Measurements from ENCODE around the gene POMGNT2.
"Not testable (repeated sequence)": the region's sequence is repeated elsewhere in the genome, so short reads cannot be mapped to it uniquely, and the experiment has no call there.

The POMGNT2 gene

GRCh38 chr3:43055806-43056770 is 49.8 kb downstream of the POMGNT2 start:
- Histone ChIP-seq H3K27me3 (ENCODE audit: insufficient read depth, low read length) (no peaks in the 10 kb centered on the region), H3K9me3 (ENCODE audit: insufficient read depth, low read depth, low read length) (0 out of 2 replicates have a peak, but pooled peaks cover 3% of the 10 kb centered on the region), H3K36me3 (ENCODE audit: insufficient read depth, low read length) (no peaks in the 10 kb centered on the region), H3K27ac (ENCODE audit: low read depth, low read length) (no peak overlapping the region), H3K4me1 (ENCODE audit: insufficient read depth, low read length) (no peaks in the 10 kb centered on the region), H3K4me3 (ENCODE audit: low read length) (no peak overlapping the region), H3K9ac (ENCODE audit: low read depth, low read length) (no peak overlapping the region)
- 93% methylated on average over 15 of the region's 15 CpGs for WGBS

- Histone ChIP-seq H3K27ac (ENCODE audit: low read depth, low read length) (no peak overlapping the region), H3K27me3 (ENCODE audit: insufficient read depth, low read length) (no peaks in the 10 kb centered on the region), H3K9me3 (ENCODE audit: insufficient read depth, low read depth, low read length) (0 out of 2 replicates have a peak, but pooled peaks cover 5% of the 10 kb centered on the region), H3K9ac (ENCODE audit: low read depth, low read length) (no peak overlapping the region), H3K36me3 (ENCODE audit: insufficient read depth, low read length) (no peaks in the 10 kb centered on the region), H3K4me1 (ENCODE audit: insufficient read depth, low read length) (no peaks in the 10 kb centered on the region), H3K4me3 (ENCODE audit: low read length) (no peak overlapping the region)
- 96% methylated on average over 7 of the region's 7 CpGs for WGBS
Measured at GRCh38 chr3:43055393-43055792, 50.5 kb downstream of the POMGNT2 start.

- Histone ChIP-seq H3K9ac (ENCODE audit: low read depth, low read length) (no peak overlapping the region), H3K27ac (ENCODE audit: low read depth, low read length) (no peak overlapping the region), H3K36me3 (ENCODE audit: insufficient read depth, low read length) (no peaks in the 10 kb centered on the region), H3K4me3 (ENCODE audit: low read length) (no peak overlapping the region), H3K27me3 (ENCODE audit: insufficient read depth, low read length) (no peaks in the 10 kb centered on the region), H3K9me3 (ENCODE audit: insufficient read depth, low read depth, low read length) (0 out of 2 replicates have a peak, but pooled peaks cover 4% of the 10 kb centered on the region), H3K4me1 (ENCODE audit: insufficient read depth, low read length) (no peaks in the 10 kb centered on the region)
- 95% methylated on average over 5 of the region's 5 CpGs for WGBS
Measured at GRCh38 chr3:43054754-43055153, 51.1 kb downstream of the POMGNT2 start.

GRCh38 chr3:43053291-43053690 is 52.6 kb downstream of the POMGNT2 start:
- Histone ChIP-seq H3K36me3 (ENCODE audit: insufficient read depth, low read length) (no peaks in the 10 kb centered on the region), H3K4me1 (ENCODE audit: insufficient read depth, low read length) (no peaks in the 10 kb centered on the region), H3K27me3 (ENCODE audit: insufficient read depth, low read length) (no peaks in the 10 kb centered on the region), H3K4me3 (ENCODE audit: low read length) (no peak overlapping the region), H3K27ac (ENCODE audit: low read depth, low read length) (no peak overlapping the region), H3K9ac (ENCODE audit: low read depth, low read length) (no peak overlapping the region), H3K9me3 (ENCODE audit: insufficient read depth, low read depth, low read length) (peaks cover 7% of the 10 kb centered on the region; the same call in 1 of the 2 replicates)
- WGBS: 95% methylated on average over 12 of the region's 12 CpGs

GRCh38 chr3:43048470-43048869 is 57.4 kb downstream of the POMGNT2 start:
- Histone ChIP-seq H3K36me3 (ENCODE audit: insufficient read depth, low read length) (no peaks in the 10 kb centered on the region), H3K9me3 (ENCODE audit: insufficient read depth, low read depth, low read length) (peaks cover 48% of the 10 kb centered on the region), H3K4me3 (ENCODE audit: low read length) (no peak overlapping the region), H3K9ac (ENCODE audit: low read depth, low read length) (no peak overlapping the region), H3K27me3 (ENCODE audit: insufficient read depth, low read length) (no peaks in the 10 kb centered on the region), H3K4me1 (ENCODE audit: insufficient read depth, low read length) (no peaks in the 10 kb centered on the region), H3K27ac (ENCODE audit: low read depth, low read length) (no peak overlapping the region)

GRCh38 chr3:43046583-43046982 is 59.3 kb downstream of the POMGNT2 start:
- no peaks in the 10 kb centered on the region for H3K27me3 ChIP-seq (ENCODE audit: insufficient read depth, low read length)
- H3K27ac ChIP-seq (ENCODE audit: low read depth, low read length): no peak overlapping the region
- H3K9me3 ChIP-seq (ENCODE audit: insufficient read depth, low read depth, low read length): peaks cover 48% of the 10 kb centered on the region
- no peaks in the 10 kb centered on the region for H3K36me3 ChIP-seq (ENCODE audit: insufficient read depth, low read length)
- no peak overlapping the region for H3K4me3 ChIP-seq (ENCODE audit: low read length)
- H3K4me1 ChIP-seq (ENCODE audit: insufficient read depth, low read length): no peaks in the 10 kb centered on the region
- H3K9ac ChIP-seq (ENCODE audit: low read depth, low read length): no peak overlapping the region
- 55% methylated on average over 1 of the region's 1 CpG for WGBS

- not testable (repeated sequence) for H3K9ac ChIP-seq (ENCODE audit: low read depth, low read length); H3K27me3 ChIP-seq (ENCODE audit: insufficient read depth, low read length); H3K4me3 ChIP-seq (ENCODE audit: low read length); H3K36me3 ChIP-seq (ENCODE audit: insufficient read depth, low read length); H3K4me1 ChIP-seq (ENCODE audit: insufficient read depth, low read length); H3K27ac ChIP-seq (ENCODE audit: low read depth, low read length)
- peaks cover 44% of the 10 kb centered on the region for H3K9me3 ChIP-seq (ENCODE audit: insufficient read depth, low read depth, low read length)
Measured at GRCh38 chr3:43045079-43045478, 60.8 kb downstream of the POMGNT2 start.

GRCh38 chr3:43043793-43044192 is 62.1 kb downstream of the POMGNT2 start:
- Histone ChIP-seq H3K4me3 (ENCODE audit: low read length) (no peak overlapping the region), H3K4me1 (ENCODE audit: insufficient read depth, low read length) (no peaks in the 10 kb centered on the region), H3K9me3 (ENCODE audit: insufficient read depth, low read depth, low read length) (peaks cover 44% of the 10 kb centered on the region), H3K36me3 (ENCODE audit: insufficient read depth, low read length) (no peaks in the 10 kb centered on the region), H3K27ac (ENCODE audit: low read depth, low read length) (no peak overlapping the region), H3K27me3 (ENCODE audit: insufficient read depth, low read length) (no peaks in the 10 kb centered on the region), H3K9ac (ENCODE audit: low read depth, low read length) (no peak overlapping the region)
- WGBS: 93% methylated on average over 2 of the region's 2 CpGs

- Histone ChIP-seq H3K4me1 (ENCODE audit: insufficient read depth, low read length) (no peaks in the 10 kb centered on the region), H3K9ac (ENCODE audit: low read depth, low read length) (no peak overlapping the region), H3K9me3 (ENCODE audit: insufficient read depth, low read depth, low read length) (peaks cover 41% of the 10 kb centered on the region), H3K27ac (ENCODE audit: low read depth, low read length) (no peak overlapping the region), H3K27me3 (ENCODE audit: insufficient read depth, low read length) (no peaks in the 10 kb centered on the region), H3K36me3 (ENCODE audit: insufficient read depth, low read length) (no peaks in the 10 kb centered on the region), H3K4me3 (ENCODE audit: low read length) (no peak overlapping the region)
- WGBS: 94% methylated on average over 3 of the region's 3 CpGs
Measured at GRCh38 chr3:43043071-43043766, 62.7 kb downstream of the POMGNT2 start.

- H3K36me3 ChIP-seq (ENCODE audit: insufficient read depth, low read length): no peaks in the 10 kb centered on the region
- H3K9ac ChIP-seq (ENCODE audit: low read depth, low read length): no peak overlapping the region
- no peak overlapping the region for H3K4me3 ChIP-seq (ENCODE audit: low read length)
- H3K9me3 ChIP-seq (ENCODE audit: insufficient read depth, low read depth, low read length): peaks cover 27% of the 10 kb centered on the region
- WGBS: 92% methylated on average over 2 of the region's 2 CpGs
- no peaks in the 10 kb centered on the region for H3K27me3 ChIP-seq (ENCODE audit: insufficient read depth, low read length)
- H3K4me1 ChIP-seq (ENCODE audit: insufficient read depth, low read length): no peaks in the 10 kb centered on the region
- no peak overlapping the region for H3K27ac ChIP-seq (ENCODE audit: low read depth, low read length)
Measured at GRCh38 chr3:43041517-43041916, 64.4 kb downstream of the POMGNT2 start.

- H3K27ac ChIP-seq (ENCODE audit: low read depth, low read length): no peak overlapping the region
- WGBS: 97% methylated on average over 5 of the region's 7 CpGs
- no peaks in the 10 kb centered on the region for H3K4me1 ChIP-seq (ENCODE audit: insufficient read depth, low read length)
- H3K9me3 ChIP-seq (ENCODE audit: insufficient read depth, low read depth, low read length): no peaks in the 10 kb centered on the region
- H3K4me3 ChIP-seq (ENCODE audit: low read length): no peak overlapping the region
- no peaks in the 10 kb centered on the region for H3K27me3 ChIP-seq (ENCODE audit: insufficient read depth, low read length)
- H3K9ac ChIP-seq (ENCODE audit: low read depth, low read length): no peak overlapping the region
- H3K36me3 ChIP-seq (ENCODE audit: insufficient read depth, low read length): no peaks in the 10 kb centered on the region
Measured at GRCh38 chr3:43038010-43038409, 67.9 kb downstream of the POMGNT2 start.
